Ishikawa (cell line): ENCODE measurements around the gene FGFR3.

Experiments
- CEBPB ChIP-seq: IDR thresholded peaks from 2 replicates; pipeline ENCODE4 v1.6.1; 2012
- CREB1 ChIP-seq: IDR thresholded peaks from 2 replicates; pipeline ENCODE4 v1.6.1; 2012; ENCODE audit warnings: low read depth
- EGR1 ChIP-seq: IDR thresholded peaks from 2 replicates; pipeline ENCODE4 v1.6.1; 2012
- EP300 ChIP-seq: IDR thresholded peaks from 2 replicates; pipeline ENCODE4 v1.6.1; 2012; ENCODE audit warnings: borderline replicate concordance
- NFIC ChIP-seq: IDR thresholded peaks from 2 replicates; pipeline ENCODE4 v1.6.1; 2012
- RAD21 ChIP-seq: IDR thresholded peaks from 2 replicates; pipeline ENCODE4 v1.6.1; 2012; ENCODE audit warnings: low read depth
- TEAD4 ChIP-seq: IDR thresholded peaks from 2 replicates; pipeline ENCODE4 v1.6.1; 2012
- YY1 ChIP-seq: IDR thresholded peaks from 2 replicates; pipeline ENCODE4 v1.6.1; 2012; ENCODE audit warnings: low read depth
- TF ChIP-seq, protein P1 (sequence below): IDR thresholded peaks from 2 replicates; pipeline ENCODE4 v1.6.1; 2012; ENCODE audit warnings: low read depth, mild to moderate bottlenecking

DNA sequence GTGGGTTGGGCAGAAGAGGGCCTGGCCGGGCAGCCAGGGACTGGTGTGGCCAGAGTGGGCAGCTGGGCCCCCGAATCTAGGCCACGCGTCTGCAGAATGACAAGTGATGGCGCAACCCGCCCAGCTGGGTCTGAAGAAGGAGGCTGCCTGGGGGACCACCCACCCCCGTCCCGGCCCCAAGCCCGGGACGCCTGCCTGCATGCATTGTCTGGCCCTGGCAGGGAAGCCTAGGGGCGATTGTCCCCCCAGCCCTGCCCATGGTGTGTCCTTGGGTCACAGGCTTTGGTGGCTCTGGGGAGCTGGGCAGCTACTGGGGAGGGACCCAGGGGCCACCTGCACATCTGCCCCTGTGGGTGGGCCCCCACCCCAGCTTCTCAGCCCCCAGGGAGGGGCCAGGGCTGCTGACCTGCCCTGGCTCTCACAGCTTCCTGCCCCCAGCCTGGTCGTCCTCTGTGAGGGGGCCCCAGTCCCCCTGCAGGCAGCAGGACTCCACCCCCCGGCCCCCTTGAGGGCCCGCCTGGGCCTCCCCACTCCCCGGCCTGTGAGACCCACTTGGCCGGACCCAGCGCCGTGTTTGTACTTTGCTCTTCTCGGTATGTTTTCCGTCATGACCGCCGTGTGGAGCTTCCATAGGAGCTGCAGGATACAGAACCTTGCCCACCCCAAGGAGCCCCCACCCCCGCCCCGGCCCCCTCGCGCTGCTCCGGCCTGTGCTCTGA lies 4.9 kb downstream of the FGFR3 start:
- TF ChIP-seq NFIC (no peak), YY1 (no peak), RAD21 (no peak), CEBPB (no peak), EP300 (no peak), EGR1 (no peak), TEAD4 (no peak), CREB1 (no peak)
- TF ChIP-seq, protein P1, sequence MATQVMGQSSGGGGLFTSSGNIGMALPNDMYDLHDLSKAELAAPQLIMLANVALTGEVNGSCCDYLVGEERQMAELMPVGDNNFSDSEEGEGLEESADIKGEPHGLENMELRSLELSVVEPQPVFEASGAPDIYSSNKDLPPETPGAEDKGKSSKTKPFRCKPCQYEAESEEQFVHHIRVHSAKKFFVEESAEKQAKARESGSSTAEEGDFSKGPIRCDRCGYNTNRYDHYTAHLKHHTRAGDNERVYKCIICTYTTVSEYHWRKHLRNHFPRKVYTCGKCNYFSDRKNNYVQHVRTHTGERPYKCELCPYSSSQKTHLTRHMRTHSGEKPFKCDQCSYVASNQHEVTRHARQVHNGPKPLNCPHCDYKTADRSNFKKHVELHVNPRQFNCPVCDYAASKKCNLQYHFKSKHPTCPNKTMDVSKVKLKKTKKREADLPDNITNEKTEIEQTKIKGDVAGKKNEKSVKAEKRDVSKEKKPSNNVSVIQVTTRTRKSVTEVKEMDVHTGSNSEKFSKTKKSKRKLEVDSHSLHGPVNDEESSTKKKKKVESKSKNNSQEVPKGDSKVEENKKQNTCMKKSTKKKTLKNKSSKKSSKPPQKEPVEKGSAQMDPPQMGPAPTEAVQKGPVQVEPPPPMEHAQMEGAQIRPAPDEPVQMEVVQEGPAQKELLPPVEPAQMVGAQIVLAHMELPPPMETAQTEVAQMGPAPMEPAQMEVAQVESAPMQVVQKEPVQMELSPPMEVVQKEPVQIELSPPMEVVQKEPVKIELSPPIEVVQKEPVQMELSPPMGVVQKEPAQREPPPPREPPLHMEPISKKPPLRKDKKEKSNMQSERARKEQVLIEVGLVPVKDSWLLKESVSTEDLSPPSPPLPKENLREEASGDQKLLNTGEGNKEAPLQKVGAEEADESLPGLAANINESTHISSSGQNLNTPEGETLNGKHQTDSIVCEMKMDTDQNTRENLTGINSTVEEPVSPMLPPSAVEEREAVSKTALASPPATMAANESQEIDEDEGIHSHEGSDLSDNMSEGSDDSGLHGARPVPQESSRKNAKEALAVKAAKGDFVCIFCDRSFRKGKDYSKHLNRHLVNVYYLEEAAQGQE = no peak
